HT1080 (cell line): ENCODE data around the gene GLIPR1. TPM values are rescaled to one million over a fixed set of nuclear protein-coding genes. Genes with fewer than 3 reads are reported as not detected.

Source experiments
- total RNA-seq: library from RNA; depleted of rRNA; stranded (reverse); fragments of >200 nt; shearing (Covaris generic); gene quantifications from 2 replicates; pipeline ENCODE4 v1.2.3, GENCODE V29; 2014; rRNA removed

Gene GLIPR1
- total RNA-seq, 1 experiment from 2014 or later, result 123 TPM

Other genes starting within 250 kb of the GLIPR1 start
- gene CAPS2, start 150.4 kb upstream of the GLIPR1 start, total RNA-seq, result 1.1 and 3.4 TPM in 2 replicates
- gene GLIPR1L1, start 146.1 kb upstream of the GLIPR1 start, total RNA-seq, result not detected in 2 replicates
- 0.10 and 0.63 TPM in 2 replicates for gene GLIPR1L2, start 89.7 kb upstream of the GLIPR1 start, total RNA-seq
- gene KRR1, start 30.9 kb downstream of the GLIPR1 start, total RNA-seq, result 105 and 107 TPM in 2 replicates